Smooth muscle cell of the brain vasculature (primary cell): Measurements from ENCODE around the gene KIF17.
A peak's percentile ranks its signal among the peaks of the same experiment; 100 is the strongest.

ENCODE experiments used
- DNase-seq: peaks from one replicate; pipeline ENCODE4 v3.0.0-alpha.2; 2012; ENCODE audit warnings: low read depth, low spot score

KIF17 gene

DNA sequence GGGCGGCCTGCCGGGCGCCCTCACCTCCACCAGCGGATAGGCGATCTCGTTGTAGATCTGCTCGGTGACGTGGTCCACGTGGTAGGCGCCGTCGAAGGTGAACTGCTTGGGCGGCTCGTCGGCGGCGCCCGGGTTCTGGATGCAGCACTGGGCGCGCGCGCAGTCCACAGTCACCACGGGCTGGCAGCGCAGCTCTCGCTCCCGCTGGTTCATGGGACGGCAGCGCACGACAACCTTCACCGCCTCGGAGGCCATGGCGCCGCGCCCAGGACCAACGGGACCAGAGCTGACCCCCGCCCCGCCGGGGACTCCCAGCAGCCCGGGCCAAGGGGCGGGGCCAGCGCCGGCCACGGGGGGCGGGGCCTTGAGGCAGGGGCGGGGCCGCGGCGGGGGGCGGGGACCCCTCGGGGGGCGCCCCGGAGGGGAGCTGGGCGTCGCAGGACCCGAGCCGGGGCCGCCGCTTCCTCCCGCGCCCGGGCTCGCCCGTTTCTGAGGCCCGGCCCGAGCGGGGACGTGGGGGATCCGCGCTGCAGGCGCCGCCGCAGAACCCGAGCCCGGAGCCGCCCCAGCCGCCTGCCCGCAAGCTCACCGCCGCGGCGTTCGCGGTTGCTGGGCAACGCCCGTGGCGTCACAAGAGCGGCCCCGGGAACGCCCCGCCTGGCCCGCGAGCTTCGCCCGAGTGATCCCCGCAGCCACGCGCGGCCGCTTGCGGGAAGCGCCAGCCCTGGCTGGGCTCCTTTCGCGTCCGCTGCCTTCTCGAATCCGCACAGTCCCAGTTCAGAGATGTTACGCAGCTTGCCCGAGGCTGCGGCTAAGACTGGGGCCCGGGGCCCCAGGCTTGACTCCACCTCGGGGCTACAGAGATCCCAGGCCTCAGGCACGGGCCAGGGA, at the start of gene KIF17:
Gene KIF17 (minus strand): TSS at position 556 of the 891 bp plus-strand sequence. CDS start 301 bp downstream, at position 255.
- DNase-seq, result no peak

DNA sequence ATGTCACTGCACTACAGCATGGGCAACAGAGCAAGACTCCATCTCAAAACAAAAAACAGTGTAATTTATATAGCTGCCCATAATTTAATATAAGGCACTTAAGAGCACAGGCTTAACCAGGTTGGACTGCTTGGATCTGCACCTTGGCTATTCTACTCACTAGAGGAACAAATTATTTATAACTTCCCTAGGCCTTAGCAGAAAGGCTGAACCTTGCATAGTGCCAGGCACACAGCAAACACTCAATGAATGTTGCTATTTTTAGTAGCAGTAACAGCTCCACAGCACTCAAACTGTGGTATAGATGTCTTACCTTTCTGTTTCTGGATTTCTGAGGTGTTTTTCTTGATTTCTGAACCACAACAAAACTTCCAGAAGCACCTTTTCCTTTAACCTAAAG, 49.5 kb upstream of the KIF17 start:
- DNase-seq, result no peak

DNA sequence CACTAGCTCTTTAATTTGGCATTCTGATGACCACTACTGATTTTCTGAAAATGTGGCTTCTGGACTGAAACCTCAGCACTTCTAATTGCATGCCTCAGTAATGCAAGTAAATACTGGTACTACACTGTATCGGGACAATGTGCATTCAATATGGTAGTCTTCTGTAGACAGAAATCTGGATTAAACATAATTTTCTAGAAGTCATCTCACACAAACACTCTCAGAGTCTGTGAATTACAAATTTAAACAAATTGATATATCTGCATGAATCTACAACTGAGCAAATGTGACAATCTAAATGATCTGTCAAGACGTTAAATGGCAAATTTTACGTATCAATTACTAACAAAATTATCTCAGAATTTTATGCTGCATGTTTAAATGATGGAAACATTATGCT, 45.6 kb upstream of the KIF17 start:
- DNase-seq, result no peak

DNA sequence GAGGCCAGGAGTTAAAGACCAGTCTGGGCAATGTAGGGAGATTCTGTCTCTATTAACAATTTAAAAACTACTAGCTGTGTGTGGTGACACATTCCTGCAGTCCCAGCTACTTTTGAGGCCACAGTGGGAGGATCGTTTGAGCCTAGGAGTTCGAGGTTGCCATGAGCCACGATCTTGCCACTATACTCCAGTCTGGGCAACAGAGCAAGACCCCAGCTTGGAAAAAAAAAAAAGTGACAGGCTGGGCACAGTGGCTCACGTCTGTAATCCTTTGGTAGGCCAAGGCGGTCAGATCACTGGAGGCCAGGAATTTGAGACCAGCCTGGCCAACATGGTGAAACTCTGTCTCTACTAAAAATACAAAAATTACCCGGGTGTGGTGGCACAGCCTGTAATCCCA, 42.5 kb upstream of the KIF17 start:
- DNase-seq, result no peak

DNA sequence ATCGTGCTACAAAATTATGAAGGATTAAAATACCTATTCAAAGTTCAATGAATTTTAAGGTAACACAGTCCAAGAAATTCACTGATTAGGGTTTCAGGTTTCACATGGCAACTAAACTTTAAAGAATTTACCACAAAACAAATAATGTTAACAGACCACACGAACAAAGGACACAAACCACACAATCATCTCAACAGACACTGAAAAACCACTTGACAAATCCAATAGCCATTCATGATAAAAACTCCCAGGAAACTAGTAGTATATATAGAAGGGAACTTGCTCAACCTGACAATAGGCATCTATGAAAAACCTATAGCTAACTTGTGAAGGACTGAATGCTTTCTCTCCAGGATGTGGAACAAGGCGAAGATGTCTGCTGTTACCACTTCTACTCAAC, 35.8 kb upstream of the KIF17 start:
- no peak for DNase-seq

DNA sequence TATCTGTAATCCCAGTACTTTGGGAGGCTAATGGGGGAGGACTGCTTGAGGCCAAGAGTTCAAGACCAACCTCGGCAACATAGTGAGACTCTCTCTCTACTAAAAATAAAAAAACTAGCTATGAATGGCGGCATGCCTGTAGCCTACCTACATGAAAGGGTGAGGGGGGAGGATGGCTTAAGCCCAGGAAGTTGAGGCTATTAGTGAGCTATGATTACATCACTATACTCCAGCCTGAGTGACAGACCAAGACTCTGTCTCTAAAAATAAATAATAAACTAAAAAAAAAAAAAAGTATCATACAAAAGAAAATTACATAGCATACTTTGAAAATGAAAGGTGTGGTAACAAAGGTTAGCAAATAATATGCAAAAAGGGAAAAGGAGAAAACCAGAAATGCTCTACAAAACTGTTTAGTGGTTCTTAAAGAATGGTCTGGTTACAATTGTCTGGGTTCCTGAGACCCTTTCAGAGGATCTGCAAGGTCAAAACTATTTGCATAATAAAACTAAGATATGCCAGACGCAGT, 33.7 kb upstream of the KIF17 start:
- no peak for DNase-seq

DNA sequence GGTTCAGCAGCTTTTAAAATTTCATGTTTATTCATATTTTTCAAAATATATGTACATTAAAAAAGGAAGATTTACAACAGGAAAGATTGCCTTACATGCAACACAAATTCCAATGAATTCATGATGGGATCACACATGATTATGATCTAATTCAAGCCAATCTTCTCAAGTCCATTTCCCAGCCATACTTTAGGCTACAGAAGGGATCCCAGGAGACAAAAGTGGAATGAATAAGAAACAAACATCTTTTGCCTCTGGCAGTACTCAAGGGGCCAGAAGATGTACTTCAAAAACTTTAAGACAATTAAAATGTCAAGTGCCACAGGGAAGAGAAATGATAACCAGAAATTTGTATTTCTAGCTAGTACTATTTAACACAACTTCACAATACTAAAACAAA, 24.9 kb upstream of the KIF17 start:
- no peak for DNase-seq

DNA sequence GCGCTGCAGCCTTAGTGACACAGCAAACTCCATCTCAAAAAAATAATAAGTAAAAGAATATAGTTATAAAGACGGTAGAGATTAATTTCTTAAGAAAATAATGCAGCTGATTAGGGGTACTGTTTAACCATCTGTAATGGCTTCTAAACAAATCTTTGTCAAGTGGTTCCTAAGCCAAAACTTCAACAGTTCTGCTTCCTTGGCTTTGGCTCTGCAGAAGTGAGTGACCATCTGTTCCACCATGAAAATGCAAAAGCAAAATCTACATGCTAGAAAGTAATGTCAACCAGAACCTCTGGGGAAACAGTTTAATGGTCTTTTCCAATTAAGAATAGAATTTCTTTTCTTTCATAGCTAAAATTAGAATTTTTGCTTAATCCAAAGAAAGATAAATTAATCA, 23.0 kb upstream of the KIF17 start:
- no peak for DNase-seq

DNA sequence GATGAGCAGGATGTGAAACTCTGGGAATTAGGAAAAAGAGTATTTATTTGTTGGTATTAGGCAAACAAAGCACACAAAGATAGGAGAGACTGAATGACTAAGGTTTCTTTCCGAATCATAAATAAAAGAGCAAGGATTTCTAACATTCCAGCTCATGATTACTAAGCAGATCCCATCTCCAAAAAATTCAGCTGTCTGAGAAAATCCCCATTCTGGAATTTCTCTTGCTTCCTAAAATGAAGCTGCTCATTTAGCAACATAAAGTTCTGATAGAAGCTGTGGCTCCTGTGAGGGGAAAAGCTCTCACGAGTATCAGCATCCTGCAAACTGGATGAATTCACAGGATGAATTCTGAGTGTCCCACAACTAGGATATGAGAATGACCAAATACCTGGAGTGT, 21.4 kb upstream of the KIF17 start:
- no peak for DNase-seq

DNA sequence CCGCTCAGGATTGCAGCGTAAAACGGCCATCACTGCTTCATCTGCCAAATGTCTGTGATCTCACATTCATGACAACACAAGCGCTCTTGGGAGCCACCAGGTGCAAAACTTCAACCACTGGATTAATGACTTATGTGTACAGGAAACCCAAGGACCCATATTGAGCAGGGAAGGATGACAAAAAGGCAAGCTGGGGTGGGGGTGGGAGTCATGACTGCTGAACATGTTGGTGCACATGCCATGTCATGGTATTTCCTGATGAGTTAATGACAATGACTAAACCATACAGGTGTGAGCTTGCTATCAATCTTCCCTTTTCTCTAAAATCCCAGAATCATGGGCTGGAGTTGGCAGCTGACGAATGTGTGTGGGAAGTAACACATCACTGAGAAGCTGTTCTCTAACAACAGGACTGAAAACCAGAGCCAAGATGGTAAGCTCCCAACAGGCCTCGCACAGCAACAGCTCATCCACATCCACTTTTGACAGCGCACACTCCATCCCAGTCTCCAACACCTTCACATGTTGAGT, 17.8 kb upstream of the KIF17 start:
- DNase-seq, result no peak

DNA sequence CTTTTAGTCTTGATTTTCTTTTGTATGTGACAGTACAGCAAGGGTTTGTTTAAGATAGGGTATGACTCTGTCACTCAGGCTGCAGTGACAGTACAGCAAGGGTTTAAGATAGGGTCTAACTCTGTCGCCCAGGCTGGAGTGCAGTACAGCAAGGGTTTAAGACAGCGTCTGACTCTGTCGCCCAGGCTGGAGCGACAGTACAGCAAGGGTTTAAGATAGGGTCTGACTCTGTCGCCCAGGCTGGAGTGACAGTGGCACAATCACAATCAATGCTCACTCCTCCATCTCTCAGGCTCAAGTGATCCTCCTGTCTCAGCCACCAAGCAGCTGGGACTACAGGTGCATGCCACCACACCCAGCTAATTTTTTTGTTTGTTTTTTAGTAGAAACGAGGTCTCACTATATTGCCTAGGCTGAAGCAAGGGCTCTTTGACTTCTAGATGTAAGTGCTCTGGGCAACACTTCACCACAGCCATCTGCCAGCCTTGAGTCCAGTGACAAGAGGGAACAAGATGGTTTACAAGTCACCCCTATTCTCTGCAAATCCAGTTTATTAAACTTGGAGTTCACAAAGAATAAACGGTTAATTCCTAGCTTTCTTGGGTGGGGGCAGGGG, 15.7 kb upstream of the KIF17 start:
- DNase-seq, result no peak

DNA sequence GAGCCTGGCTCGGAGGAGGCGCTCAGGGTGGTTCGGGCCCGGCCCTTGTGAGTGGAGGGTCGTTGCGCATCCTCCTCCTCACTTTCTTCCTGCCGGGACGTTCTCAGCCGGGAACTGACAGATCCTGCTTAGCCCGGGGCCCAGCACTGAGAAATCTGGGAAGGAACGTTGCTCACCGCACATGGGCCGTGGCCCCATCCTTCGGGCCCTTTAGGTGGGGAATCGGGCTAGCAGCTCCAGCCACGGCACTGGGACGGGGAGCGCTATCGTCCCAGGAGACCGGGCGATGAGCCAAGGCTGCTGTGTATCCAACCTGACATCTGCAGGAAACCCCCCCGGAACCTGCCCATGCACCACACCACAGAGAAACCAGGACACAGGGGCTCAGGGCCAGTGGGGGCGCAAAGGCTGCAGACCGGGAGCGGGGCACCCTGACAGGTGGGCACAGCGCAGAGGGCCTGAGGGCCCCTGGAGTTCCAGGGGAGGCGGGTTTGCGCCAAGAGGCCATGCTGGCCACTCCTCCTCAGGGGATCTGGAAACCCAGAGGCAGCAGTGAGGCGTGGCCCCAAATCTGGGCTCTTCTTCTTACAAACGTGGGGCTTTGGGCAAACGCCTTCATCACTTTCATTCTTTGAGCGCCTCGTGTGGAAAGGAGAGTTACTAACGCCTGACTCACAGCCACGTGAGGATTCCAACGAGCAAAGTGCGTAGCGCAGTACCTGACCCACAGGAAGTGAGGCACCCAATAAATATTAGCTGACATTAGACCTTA, 15.0 kb upstream of the KIF17 start, which contains the start of gene SH2D5:
Gene SH2D5 (minus strand): TSS at position 116 of the 772 bp plus-strand sequence. CDS start 4,659 bp downstream, outside the sequence.
- peak; percentile 46 for DNase-seq

DNA sequence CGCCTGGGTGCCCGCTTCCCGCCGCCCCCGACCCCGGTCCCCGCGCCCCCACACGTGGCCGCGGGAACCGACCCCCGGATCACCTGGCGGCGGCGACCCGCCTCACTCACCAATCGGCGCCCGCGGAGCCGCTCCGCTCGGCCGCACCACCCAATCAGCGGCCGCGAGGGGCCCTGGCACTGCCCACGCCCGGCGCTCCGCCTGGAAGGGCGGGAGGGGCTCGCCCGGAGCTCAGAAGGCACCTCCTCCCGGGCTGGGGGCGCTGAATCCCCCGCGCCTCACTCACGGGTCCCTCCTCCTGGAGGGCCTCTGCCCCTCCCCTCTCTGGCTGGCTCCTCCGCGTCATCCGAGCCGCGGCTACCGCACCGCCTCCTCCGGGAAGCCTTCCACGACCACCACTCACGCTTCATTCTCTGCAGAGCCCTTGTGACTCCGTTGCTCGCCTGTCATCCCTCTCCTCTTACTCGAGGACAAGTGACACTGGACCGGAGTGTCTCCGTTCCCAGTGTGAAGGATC, 14.3 kb upstream of the KIF17 start:
- no peak for DNase-seq

DNA sequence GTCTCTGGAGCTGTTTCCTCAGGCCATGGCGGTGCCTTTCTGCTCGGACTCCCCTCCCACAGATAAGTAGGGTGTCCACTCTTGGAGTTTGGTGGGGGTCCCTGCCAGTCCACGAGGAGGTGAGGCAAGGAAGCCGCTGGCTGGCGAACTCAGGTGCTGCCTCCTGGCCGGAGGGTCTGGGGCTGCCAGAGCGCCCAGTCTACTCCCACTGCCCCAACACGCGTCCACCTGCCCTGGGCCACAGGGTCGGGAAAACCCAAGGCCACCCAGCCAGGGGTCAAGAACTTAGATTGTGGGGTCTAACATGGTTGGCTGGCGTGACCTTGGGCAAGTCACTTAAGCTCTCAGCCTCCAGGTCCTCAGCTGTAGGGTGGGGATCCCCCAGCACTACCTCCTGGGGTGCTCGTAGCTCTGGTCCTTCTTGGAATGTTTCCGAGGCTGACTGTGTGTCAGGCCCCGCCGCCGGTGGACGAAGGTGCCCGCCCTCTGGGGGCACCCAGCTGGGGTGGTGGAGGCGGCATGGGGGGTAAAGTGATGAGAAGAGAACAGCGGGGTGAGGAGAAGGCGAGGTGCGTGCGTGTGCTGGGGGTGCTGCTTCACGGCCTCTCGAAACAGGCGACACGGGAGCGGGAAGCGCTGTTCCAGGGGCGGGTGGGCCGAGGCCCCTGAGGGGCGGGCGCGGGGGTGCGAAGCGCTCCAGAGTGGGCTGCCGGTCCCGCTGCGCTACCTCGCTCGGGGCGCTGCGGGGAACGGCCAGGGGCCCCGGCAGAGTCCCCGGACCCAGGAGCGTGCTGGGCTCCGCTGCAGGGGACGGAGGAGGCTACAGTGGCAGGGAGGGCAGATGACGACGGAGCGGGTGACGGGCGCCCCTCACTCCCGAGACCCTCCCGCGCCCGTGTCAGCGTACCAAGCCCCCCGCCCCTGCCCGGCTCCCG, 13.5 kb upstream of the KIF17 start:
- no peak for DNase-seq

DNA sequence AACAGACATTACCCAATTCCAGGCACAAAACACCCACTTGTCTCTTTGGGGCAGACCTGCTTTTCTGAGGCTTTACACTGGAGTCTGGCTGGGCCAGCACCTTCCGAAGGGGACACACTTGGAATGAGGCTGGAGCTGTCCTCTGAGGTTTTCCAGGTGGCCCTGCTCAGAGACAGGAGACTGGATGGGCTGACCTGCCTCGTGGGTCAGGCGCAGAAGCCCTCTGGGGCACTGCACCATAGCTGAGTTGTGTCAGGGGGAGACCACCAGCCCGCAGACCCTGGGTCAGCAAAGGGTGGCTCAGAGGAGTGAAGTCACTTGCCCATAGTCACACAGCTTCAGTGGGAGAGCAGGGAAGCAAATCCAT, 12.9 kb upstream of the KIF17 start:
- DNase-seq, result no peak

DNA sequence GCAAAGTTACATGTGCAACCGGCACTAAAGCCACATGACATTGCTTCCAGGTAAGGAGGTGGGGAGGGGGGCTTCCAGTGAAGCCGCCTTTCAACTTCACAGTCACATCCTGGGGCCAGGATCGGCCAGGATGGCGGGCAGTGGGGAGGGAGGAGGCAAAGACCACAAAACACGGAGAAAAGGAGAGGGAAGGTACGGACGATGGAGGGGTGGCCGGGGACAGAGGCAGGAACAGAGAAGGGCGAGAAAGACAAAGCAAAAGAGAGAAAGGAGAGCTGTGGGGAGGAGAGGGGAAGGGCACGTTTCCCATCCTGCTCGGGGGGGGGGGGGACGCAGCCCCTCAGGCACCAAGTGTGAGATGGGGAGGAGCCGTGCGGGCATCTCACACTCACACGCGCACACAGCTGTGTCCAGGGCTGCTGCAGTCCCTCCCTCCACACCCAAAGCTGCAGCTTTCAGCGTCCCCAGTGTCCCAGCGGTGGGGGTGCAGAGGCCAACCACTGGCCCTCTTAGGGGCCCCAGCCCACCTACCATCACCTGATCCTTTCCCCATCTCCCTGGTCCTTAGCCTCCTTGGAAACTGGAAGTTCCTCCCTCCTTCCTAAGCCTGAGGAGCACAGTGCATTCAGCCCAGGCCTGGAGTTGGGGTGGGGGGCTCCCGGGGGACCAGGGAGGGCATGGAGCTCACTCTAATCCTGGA, 12.3 kb upstream of the KIF17 start:
- no peak for DNase-seq

DNA sequence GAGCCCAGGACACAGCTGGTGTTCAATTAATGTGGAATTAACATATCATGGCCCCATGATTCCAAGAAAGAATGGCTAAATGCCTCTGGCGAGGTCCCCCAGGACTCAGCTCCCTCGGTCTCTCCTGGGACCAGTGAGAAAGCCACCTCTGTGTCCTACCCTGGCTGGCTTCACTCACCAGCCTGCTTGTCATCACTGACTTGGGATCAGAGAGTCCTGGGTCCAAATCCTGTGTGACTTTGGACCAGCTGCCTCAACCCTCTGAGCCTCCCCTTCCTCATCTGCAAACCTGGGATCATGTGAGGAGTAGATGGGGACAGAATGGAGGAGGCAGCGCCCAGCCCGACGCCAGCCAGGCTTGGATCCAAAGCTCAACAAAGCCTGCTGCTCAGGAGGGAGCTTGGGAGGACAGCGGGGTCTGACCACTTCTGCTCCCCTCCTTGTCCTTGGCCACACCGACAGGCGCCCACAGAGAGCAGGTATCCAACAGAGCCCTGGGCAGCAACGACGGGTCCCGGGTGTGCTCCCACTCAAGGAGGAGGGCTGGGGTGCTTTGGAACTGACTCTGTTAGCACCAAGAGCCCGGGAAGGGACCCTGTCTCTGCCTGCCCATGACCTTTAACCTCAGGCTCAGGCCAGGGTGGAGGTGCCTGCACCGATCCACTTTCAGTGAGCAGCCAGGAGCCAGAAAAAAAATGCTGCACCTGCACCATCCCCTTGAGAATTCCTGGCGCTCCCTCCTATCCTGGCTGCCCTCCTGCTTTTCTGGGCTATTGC, 11.5 kb upstream of the KIF17 start:
- no peak for DNase-seq

DNA sequence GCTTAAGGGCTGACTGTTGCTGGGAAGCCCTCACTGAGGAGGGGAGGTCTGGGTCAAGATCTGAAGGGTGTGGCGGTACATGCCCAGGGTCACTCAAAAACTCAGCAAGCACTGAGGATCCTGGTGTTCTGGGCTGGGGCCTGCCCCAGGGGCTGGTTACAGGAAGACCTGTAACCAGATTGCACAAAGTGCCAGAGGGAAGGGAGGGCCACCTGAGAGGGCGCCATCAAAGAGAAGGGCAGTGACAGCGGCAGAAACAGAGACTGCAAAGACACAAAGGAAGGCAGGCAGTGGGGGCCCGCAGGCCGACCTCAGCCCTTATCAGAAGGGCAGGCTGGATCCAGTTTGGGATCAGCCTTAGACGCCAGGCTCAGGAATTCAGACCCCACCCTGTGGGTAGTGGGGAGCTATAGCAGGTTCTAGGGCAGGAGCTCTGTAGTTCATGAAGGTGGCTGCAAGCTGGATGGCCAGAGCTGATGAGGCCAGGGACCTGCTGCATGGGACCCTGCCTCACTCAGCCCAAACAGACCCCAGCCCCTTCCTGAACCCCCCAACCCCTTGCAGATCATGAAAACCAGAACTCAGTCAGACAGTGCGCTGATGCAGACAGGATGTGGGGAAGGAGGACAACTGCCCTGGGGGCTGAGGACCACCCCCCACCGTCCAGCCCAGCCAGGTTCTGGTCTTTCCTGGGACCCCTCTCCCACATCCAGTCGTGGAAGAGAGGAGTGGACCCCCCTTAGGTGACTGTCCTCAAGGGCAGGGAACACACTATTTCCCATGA, 10.8 kb upstream of the KIF17 start:
- DNase-seq, result no peak
